ENCODE results near the gene UBE2H.

- TF ChIP-seq CTCF (IDR thresholded peaks at IDR 0.05; ENCODE audit: insufficient read depth, low read length) = no peak
- TF ChIP-seq POLR2AphosphoS5 (IDR thresholded peaks at IDR 0.05; ENCODE audit: low read depth) = no peak
- no peak for TF ChIP-seq REST (IDR thresholded peaks at IDR 0.05; ENCODE audit: insufficient replicate concordance, low read depth)
- no peak for TF ChIP-seq GABPA (IDR thresholded peaks at IDR 0.05; ENCODE audit: low read depth)
- TF ChIP-seq SPI1 (IDR thresholded peaks at IDR 0.05; ENCODE audit: borderline replicate concordance, low read depth) = no peak
Observed at GRCh38 chr7:129845972-129846327, 106.8 kb downstream of the UBE2H start.
